Thyroid gland (tissue), 4 donors: ENCODE data around the gene TOMM5. TPM values are rescaled to one million over a fixed set of nuclear protein-coding genes. Genes with fewer than 3 reads are reported as not detected.

Experiments used
- DNase-seq, 2 donors: peaks; one replicate each; pipeline ENCODE4 v3.0.0-alpha.2; 2019
- H3K27ac ChIP-seq, 3 donors: fragments of 200-600 bp; sonication (generic); 1 replicate in 2 of 3; 2 replicates in 1 of 3; pipeline ENCODE4 v1.5.1; 2016 to 2019; ENCODE audit warnings: mild to moderate bottlenecking in 1 of 3, moderate library complexity in 1 of 3
- H3K27me3 ChIP-seq: fragments of 200-600 bp; sonication (generic); one replicate; pipeline ENCODE4 v1.5.1; 2019
- H3K36me3 ChIP-seq, 2 donors: fragments of 200-600 bp; sonication (generic); one replicate each; pipeline ENCODE4 v1.5.1; 2016 to 2019
- H3K4me1 ChIP-seq, 2 donors: fragments of 200-600 bp; sonication (generic); one replicate each; pipeline ENCODE4 v1.5.1; 2017 to 2019
- H3K4me3 ChIP-seq, 3 donors: fragments of 200-600 bp; sonication (generic); replicated peaks in 1 of 3; 1 replicate in 2 of 3; 2 replicates in 1 of 3; pipeline ENCODE4 v1.5.1; 2016; ENCODE audit warnings: mild to moderate bottlenecking in 1 of 3
- H3K9me3 ChIP-seq: fragments of 200-600 bp; sonication (generic); one replicate; pipeline ENCODE4 v1.5.1; 2017
- CTCF ChIP-seq, 6 experiments: fragments of 200-600 bp in 3 of 6; fragments of 450-650 bp in 3 of 6; sonication (generic) in 3 of 6; IDR thresholded peaks; one replicate each; pipeline ENCODE4 v1.5.1; 2016 to 2019; ENCODE audit warnings: antibody characterized with exemption in 6 of 6, mild to moderate bottlenecking in 2 of 6, inconsistent platforms in 1 of 6, moderate library complexity in 1 of 6
- POLR2A ChIP-seq, 2 donors: fragments of 450-650 bp; IDR thresholded peaks; one replicate each; pipeline ENCODE4 v1.6.1; 2017; ENCODE audit warnings: antibody characterized with exemption in 2 of 2, mild to moderate bottlenecking in 2 of 2, moderate library complexity in 1 of 2
- WGBS, 2 donors: methylation state at CpG; one replicate each; pipeline ENCODE4 v1.1.5; 2017; 5-methylcytosine and 5-hydroxymethylcytosine counted together
- intact Hi-C: fragments of 100-400 bp; cut with DNase I; formaldehyde crosslinking; loops from one replicate; pipeline ENCODE4 v1.15.1; 2023
- total RNA-seq, 4 donors: library from RNA; depleted of rRNA; stranded (reverse); fragments of >200 nt; gene quantifications; one replicate each; pipeline ENCODE4 v1.2.3, GENCODE V29; 2016

TOMM5 gene
- total RNA-seq, 4 donors from 2014 or later: 56.7 to 110 (median 85.0) TPM

- no peaks in the 10 kb centered on the region for H3K27me3 ChIP-seq
- WGBS, 2 donors: 79 to 88% methylated on average over 4 of the region's 4 CpGs
- no peaks in the 10 kb centered on the region for H3K9me3 ChIP-seq
- H3K4me1 ChIP-seq: no peaks in the 10 kb centered on the region
- intact Hi-C loops: no loop called here
- no peaks in the 10 kb centered on the region for H3K36me3 ChIP-seq
- no peak overlapping the region for H3K4me3 ChIP-seq
- no peak for DNase-seq
- H3K27ac ChIP-seq: no peak overlapping the region
- TF ChIP-seq CTCF (IDR thresholded peaks at IDR 0.05): no peak
- TF ChIP-seq POLR2A (IDR thresholded peaks at IDR 0.05): no peak
Measured at GRCh38 chr9:37564916-37565315, 27.5 kb downstream of the TOMM5 start.

DNA sequence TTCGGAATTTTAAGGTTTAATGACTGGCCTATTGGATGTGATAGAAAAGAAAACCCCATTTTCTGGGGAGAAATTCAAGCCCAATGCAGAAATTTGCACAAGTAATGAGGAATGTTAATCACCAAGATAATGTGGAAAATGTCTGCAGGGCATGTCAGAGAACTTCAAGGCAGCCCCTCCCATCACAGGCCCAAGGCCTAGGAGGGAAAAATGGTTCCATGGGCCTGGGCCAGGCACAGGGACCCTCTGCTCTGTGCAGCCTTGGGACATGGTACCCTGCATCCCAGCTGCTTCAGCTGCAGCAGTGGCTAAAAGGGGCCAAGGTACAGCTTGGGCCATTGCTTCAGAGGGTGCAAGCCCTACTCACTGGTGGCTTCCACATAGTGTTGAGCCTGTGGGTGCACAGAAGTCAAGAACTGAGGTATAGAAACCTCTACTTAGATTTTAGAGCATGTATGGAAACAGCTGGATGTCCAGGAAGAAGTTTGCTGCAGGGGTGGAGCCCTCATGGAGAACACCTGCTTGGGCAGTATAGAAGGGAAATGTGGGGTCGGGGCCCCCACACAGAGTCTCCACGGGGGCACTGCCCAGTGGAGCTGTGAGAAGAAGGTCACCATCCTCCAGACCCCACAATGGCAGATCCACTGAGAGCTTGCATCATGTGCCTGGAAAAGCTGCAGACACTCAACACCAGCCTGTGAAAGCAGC, 28.4 kb downstream of the TOMM5 start:
- intact Hi-C loops: no loop called here
- no peak for TF ChIP-seq POLR2A (IDR thresholded peaks at IDR 0.05)
- no peak for TF ChIP-seq CTCF (IDR thresholded peaks at IDR 0.05)
- no peaks in the 10 kb centered on the region for H3K36me3 ChIP-seq
- no peak overlapping the region for H3K27ac ChIP-seq
- no peaks in the 10 kb centered on the region for H3K9me3 ChIP-seq
- no peak overlapping the region for H3K4me3 ChIP-seq
- 69 to 84% methylated on average over 3 of the region's 3 CpGs for WGBS, 2 donors
- DNase-seq: no peak
- H3K4me1 ChIP-seq: no peaks in the 10 kb centered on the region
- no peaks in the 10 kb centered on the region for H3K27me3 ChIP-seq

DNA sequence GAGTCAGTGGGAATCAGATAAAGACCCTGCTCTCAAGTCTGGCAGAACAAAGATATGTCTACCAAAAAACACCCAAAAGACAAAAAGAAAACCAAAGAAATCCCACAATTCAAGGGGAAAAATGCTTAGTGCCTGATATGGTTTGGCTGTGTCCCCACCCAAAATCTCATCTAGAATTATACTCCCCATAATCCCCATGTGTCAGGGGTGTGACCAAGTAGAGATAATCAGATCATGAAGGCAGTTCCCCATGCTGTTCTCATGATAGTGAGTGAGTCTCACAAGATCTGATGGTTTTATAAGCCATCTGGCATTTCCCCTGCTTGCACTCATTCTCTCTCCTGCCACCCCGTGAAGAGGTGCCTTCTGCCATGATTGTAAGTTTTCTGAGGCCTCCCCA, 29.6 kb downstream of the TOMM5 start:
- no peak for TF ChIP-seq CTCF (IDR thresholded peaks at IDR 0.05)
- TF ChIP-seq POLR2A (IDR thresholded peaks at IDR 0.05): no peak
- no peaks in the 10 kb centered on the region for H3K27me3 ChIP-seq
- WGBS, 2 donors: 91 to 92% methylated on average over 1 of the region's 1 CpG
- intact Hi-C loops: no loop called here
- H3K4me1 ChIP-seq: no peaks in the 10 kb centered on the region
- H3K4me3 ChIP-seq: no peak overlapping the region
- H3K27ac ChIP-seq: no peak overlapping the region
- no peaks in the 10 kb centered on the region for H3K36me3 ChIP-seq
- DNase-seq: no peak
- H3K9me3 ChIP-seq: no peaks in the 10 kb centered on the region

DNA sequence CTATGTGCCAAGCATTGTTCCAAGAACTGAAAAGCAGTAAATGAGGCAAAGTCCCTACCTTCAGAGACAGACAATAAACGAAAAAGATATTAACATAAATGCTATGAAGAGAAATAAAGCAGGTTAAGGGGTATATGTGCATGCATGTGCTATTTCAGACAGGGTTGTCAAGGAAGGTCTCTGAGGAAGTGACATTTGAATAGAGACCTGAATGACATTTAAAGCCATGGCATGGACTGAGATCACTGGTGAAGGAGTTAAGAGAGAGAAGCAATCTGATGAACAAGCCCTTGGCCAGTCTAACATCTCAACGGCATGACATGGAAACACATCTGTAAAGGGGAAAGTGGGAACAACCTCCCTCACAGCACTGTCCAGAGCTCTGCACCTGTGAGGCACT, 30.7 kb downstream of the TOMM5 start:
- Histone ChIP-seq H3K4me1 (no peaks in the 10 kb centered on the region), H3K4me3 (no peak overlapping the region), H3K36me3 (no peaks in the 10 kb centered on the region), H3K9me3 (no peaks in the 10 kb centered on the region), H3K27me3 (no peaks in the 10 kb centered on the region), H3K27ac (no peak overlapping the region)
- intact Hi-C loops: no loop called here
- DNase-seq: no peak
- 85 to 87% methylated on average over 2 of the region's 2 CpGs for WGBS, 2 donors
- TF ChIP-seq CTCF (IDR thresholded peaks at IDR 0.05): no peak
- no peak for TF ChIP-seq POLR2A (IDR thresholded peaks at IDR 0.05)

- Histone ChIP-seq H3K36me3 (no peaks in the 10 kb centered on the region), H3K27me3 (no peaks in the 10 kb centered on the region), H3K27ac (no peak overlapping the region), H3K9me3 (no peaks in the 10 kb centered on the region), H3K4me3 (no peak overlapping the region), H3K4me1 (no peaks in the 10 kb centered on the region)
- TF ChIP-seq POLR2A (IDR thresholded peaks at IDR 0.05) (no peak), CTCF (IDR thresholded peaks at IDR 0.05) (no peak)
- 91 to 97% methylated on average over 5 of the region's 5 CpGs for WGBS, 2 donors
- no peak for DNase-seq
- intact Hi-C loops: no loop called here
Measured at GRCh38 chr9:37559855-37560592, 32.4 kb downstream of the TOMM5 start.
